ENCODE measurements around the gene CTSD.
"Not testable (repeated sequence)": the region's sequence is repeated elsewhere in the genome, so short reads cannot be mapped to it uniquely, and the experiment has no call there.

Gene CTSD

DNA sequence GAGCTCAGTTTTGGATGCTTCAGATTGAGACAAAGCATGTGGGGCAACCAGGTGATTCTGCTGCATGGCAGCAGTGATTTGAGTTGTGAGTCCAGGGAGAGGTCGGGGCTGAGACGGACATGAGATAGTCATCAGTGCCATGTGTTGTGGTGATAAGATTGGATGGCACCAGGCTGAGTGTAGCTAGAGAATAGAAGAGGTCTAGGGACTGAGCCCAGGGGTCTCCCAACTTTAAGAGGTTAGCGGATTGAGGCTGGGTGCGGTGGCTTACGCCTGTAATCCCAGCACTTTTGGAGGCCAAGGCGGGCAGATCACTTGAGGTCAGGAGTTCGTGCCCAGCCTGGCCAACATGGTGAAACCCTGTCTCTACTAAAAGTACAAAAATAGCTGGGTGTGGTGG, 6.3 kb upstream of the CTSD start:
- DNase-seq (ENCODE audit: low read depth) = no peak

GRCh38 chr11:1769304-1769936, 5.7 kb upstream of the CTSD start:
- not testable (repeated sequence) for DNase-seq (ENCODE audit: low read depth)

DNA sequence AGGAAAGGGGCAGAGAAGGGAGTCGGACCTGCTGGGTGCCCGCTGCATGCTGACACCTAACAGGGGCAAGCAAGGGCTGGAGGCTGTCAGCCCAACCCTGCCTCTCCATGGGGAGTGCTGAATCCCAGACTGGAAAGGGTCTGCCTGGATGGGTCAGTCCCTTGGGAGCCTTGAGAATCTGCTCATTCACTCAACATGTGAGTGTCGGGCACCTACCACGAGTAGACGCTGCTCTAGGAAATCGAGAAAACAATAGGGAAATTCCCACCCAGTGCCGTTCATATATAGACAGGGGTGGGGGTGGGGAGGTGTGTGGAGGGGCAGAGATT, 4.4 kb upstream of the CTSD start:
- DNase-seq (ENCODE audit: low read depth) = no peak

- no peak for DNase-seq (ENCODE audit: low read depth)
Observed at GRCh38 chr11:1767399-1768140, 3.8 kb upstream of the CTSD start.

DNA sequence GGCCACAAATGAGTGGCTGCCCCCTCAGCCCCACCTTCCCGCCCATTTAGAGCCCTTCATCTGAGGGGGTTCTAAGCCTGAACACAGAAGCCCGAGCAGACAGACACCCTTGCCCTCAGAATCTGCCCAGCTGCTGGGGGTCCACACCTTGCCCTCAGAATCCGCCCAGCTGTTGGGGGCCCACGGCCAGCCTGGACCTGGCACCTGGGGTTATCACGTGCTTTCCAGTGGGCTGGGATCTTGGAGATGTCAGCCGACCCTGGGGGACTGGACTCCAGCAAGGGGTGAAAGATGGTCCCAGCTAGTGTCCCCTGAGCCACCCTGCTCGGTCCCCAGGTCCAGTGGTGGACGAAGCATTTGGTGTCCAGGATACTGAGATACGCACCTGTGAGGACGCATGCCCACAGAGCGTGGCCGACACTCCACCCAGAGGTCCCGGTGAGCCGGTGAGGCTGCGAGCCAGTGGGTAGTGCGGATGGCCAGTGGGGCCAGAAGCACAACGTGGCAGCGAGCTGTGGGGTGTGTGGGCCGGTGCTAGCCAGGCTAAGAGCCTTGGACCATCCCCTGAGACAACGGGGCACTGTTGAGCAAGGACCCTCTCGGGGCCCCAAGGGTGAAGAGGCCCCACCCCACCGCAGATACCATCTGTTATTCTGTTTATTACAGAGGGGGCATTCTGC, 3.1 kb upstream of the CTSD start:
- DNase-seq (ENCODE audit: low read depth) = no peak

- DNase-seq (ENCODE audit: low read depth) = no peak
Observed at GRCh38 chr11:1765871-1766718, 2.4 kb upstream of the CTSD start.

GRCh38 chr11:1763336-1763795, 361 bp downstream of the CTSD start:
- DNase-seq (ENCODE audit: low read depth) = no peak

- no peak for DNase-seq (ENCODE audit: low read depth)
Observed at GRCh38 chr11:1762537-1763302, 1.0 kb downstream of the CTSD start.

DNA sequence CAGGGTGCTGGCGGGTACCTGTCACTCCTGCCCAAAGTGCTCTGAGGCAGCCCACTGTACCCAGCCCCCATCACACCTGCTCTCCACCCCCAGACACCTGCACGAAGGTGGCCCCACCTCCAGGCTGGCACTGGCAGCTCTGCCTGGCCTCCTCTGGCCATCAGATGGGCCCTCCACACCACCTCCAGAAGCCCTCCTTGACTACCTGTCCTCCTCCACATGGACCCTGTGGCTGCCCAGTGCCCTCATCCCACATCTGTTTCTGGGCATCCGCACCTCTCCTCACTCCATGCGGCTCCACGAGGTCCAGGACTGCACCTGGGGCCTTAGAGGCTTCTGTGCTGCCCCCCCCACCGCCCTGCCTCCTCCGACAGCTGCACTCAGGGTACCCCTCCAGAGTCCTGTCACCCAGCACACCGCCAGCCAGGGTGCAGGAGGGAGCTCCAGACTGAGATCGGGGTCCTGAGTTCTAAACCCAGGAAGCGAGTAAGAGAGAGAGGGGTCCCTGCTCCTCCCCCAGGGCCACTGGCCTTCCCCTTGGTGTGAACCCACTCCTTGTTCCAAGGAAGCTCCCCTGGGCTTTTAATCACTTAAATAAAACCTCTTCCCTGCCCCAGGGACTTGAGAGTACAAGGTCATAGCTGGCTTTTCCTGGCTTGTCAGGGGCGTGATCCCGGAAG, 1.7 kb downstream of the CTSD start:
- DNase-seq (ENCODE audit: low read depth) = no peak

GRCh38 chr11:1761110-1761856, 2.4 kb downstream of the CTSD start:
- no peak for DNase-seq (ENCODE audit: low read depth)

GRCh38 chr11:1760351-1761109, 3.2 kb downstream of the CTSD start:
- DNase-seq (ENCODE audit: low read depth) = no peak

GRCh38 chr11:1759851-1760220, 3.9 kb downstream of the CTSD start:
- DNase-seq (ENCODE audit: low read depth) = no peak

DNA sequence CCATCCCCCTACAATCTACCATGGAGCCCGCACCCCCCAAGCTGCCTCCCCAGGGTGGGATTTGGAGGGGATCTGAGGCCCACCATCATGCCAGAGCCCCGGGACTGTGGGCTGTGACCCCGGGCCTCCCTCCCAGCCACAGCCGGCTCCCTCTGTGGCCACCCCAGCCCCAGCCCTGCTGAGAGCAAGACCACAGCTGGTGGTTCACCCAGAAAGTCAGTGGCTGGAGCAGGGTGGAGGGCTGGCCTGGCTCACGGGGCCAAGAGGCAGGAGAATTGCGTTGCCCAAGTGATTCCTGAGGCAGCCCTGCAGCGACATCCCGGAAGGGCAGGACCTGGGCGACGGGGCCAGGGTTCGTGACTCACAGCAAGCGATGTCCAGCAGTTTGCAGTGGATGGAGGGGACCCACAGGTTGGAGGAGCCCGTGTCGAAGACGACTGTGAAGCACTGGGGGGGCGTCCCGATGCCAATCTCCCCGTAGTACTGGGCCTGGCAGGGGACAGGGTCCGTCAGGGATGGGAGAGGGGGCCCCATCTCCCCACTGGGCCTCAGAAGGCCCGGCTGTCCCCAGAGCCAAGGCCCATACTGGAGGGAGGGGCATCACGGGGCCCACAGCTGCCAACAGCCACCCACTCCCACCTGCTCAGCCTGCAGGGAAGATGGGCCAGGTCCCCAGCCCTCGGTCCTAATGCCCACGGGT, 4.4 kb downstream of the CTSD start:
- no peak for DNase-seq (ENCODE audit: low read depth)

GRCh38 chr11:1758611-1759150, 5.0 kb downstream of the CTSD start:
- DNase-seq (ENCODE audit: low read depth) = no peak

- DNase-seq (ENCODE audit: low read depth) = no peak
Observed at GRCh38 chr11:1757861-1758610, 5.7 kb downstream of the CTSD start.

- DNase-seq (ENCODE audit: low read depth) = no peak
Observed at GRCh38 chr11:1756791-1757771, 6.6 kb downstream of the CTSD start.
